ENCODE measurements around the gene ATG7.
A peak's percentile ranks its signal among the peaks of the same experiment; 100 is the strongest.

- TF ChIP-seq CTCF (IDR thresholded peaks at IDR 0.05 in 2 of 3, conservative IDR thresholded peaks at IDR 0.05 in 1 of 3; ENCODE audit: borderline replicate concordance in 1 of 3, insufficient read depth in 1 of 3, low read depth in 2 of 3, low read length in 2 of 3) (no peak), POLR2A (IDR thresholded peaks at IDR 0.05; ENCODE audit: borderline replicate concordance, extremely low read depth, insufficient read depth, insufficient read length) (no peak), POLR2AphosphoS5 (IDR thresholded peaks at IDR 0.05; ENCODE audit: low read depth, low read length) (no peak), SIN3A (IDR thresholded peaks at IDR 0.05; ENCODE audit: low read depth) (no peak), EZH2phosphoT487 (IDR thresholded peaks at IDR 0.05; ENCODE audit: borderline replicate concordance) (no peak), EZH2 (IDR thresholded peaks at IDR 0.05) (no peak), FOSL1 (IDR thresholded peaks at IDR 0.05; ENCODE audit: low read depth) (peak; percentile 42; the same call in 1 of the 2 replicates), ZNF274 (IDR thresholded peaks at IDR 0.05; ENCODE audit: low read depth, low read length) (no peak), MAX (IDR thresholded peaks at IDR 0.05) (no peak), JUND (IDR thresholded peaks at IDR 0.05) (no peak), SRF (IDR thresholded peaks at IDR 0.05; ENCODE audit: low read depth) (no peak)
- TF ChIP-seq, protein P1, sequence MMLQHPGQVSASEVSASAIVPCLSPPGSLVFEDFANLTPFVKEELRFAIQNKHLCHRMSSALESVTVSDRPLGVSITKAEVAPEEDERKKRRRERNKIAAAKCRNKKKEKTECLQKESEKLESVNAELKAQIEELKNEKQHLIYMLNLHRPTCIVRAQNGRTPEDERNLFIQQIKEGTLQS (IDR thresholded peaks at IDR 0.05) = no peak
Measured at GRCh38 chr3:11238060-11238459, 34.1 kb upstream of the ATG7 start.

Measured in HCT116 (cell line).